IPS-NIHi7 (cell line): ENCODE results near the gene PCDHGC5.

Source experiments
- DNase-seq: peaks from one replicate; pipeline ENCODE4 v3.0.0; 2012; ENCODE audit warnings: mixed read lengths; ENCODE audit errors: extremely low spot score

PCDHGC5 gene

GRCh38 chr5:141488591-141489561 lies at the start of gene PCDHGC5:
PCDHGC5 (plus strand) TSS chr5:141489081; CDS start chr5:141489241, 160 bp downstream.
- peak; percentile 35 for DNase-seq

- peak; percentile 21 for DNase-seq
Measured at GRCh38 chr5:141439411-141440141, 49.3 kb upstream of the PCDHGC5 start.

- no peak for DNase-seq
Measured at GRCh38 chr5:141440341-141440740, 48.5 kb upstream of the PCDHGC5 start.

DNA sequence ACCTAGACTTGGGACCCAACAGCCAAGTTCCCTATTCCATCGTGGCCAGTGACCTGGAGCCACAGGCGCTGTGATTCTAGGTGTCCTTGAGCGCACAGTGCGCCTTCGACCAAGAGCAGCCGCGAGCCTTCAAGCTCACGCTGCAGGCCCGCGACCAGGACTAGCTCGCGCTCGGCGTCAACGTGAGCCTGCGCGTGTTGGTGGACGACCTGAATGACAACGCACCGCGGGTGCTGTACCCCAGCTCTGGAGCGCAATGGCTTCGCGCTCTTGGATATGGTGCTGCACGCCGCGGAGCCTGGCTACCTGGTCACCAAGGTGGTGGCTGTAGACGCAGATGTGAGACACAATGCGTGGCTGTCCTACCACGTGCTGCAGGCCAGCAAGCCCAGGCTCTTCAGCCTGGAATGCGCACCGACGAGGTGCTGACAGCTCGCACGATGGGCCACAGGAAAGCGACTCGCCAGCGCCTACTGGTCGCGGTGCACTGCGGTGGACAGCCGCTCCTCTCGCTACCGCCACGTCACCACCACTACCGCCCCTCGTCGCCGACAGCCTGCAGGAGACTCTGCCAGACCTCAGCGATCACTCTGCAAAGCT lies 47.2 kb upstream of the PCDHGC5 start:
- no peak for DNase-seq

DNA sequence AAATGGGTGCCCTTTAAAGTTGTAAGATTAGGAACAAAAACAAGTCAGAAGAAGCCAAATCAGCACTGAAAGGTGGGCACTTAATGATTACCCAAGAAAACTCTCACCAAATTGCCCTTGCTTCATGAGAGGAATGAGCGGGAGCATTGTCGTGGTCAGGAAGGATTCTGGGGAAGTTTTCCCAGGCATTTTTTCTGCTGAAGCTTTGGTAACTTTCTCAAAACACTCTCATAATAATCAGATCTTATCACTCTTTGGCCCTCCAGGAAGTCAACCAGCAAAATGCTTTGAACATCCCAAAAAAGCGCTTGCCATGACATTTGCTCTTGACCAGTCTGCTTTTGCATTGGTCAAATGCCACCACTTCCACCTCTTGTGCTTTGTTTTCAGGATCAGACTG lies 23.5 kb upstream of the PCDHGC5 start:
- DNase-seq = no peak

GRCh38 chr5:141475625-141476131 lies 13.2 kb upstream of the PCDHGC5 start, which contains the start of gene PCDHGC3:
PCDHGC3 (plus strand) TSS chr5:141475966; CDS start chr5:141476117, 151 bp downstream.
- peak; percentile 95 for DNase-seq

- DNase-seq = peak; percentile 30
Measured at GRCh38 chr5:141476132-141476911, 12.6 kb upstream of the PCDHGC5 start.

GRCh38 chr5:141477044-141477575 lies 11.8 kb upstream of the PCDHGC5 start:
- DNase-seq = no peak

DNA sequence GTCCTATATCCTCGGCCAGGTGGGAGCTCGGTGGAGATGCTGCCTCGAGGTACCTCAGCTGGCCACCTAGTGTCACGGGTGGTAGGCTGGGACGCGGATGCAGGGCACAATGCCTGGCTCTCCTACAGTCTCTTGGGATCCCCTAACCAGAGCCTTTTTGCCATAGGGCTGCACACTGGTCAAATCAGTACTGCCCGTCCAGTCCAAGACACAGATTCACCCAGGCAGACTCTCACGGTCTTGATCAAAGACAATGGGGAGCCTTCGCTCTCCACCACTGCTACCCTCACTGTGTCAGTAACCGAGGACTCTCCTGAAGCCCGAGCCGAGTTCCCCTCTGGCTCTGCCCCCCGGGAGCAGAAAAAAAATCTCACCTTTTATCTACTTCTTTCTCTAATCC lies 11.1 kb upstream of the PCDHGC5 start:
- DNase-seq = no peak

DNA sequence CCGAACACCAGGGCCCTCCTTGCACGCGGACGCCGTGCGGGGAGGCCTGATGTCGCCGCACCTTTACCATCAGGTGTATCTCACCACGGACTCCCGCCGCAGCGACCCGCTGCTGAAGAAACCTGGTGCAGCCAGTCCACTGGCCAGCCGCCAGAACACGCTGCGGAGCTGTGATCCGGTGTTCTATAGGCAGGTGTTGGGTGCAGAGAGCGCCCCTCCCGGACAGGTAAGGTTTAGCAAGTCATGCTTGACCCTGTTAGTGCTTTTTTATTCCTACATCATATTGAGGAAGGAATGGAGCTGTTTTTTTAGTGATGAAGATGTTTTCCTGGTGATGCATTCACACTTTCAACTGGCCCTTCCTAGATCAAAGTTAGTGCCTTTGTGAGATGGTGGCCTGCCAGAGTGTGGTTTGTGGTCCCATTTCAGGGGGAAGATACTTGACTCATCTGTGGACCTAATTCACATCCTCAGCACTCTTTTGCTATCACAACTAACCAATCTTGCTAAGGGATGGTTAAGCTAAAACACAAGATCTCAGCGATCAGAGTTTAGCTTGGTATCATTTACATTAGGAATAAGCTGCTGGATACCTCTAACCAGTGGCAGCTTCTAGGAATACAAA lies 10.4 kb upstream of the PCDHGC5 start:
- peak; percentile 74 for DNase-seq

GRCh38 chr5:141479776-141480175 lies 9.1 kb upstream of the PCDHGC5 start:
- DNase-seq = no peak

- DNase-seq = peak; percentile 47
Measured at GRCh38 chr5:141483902-141484301, 5.0 kb upstream of the PCDHGC5 start.

DNA sequence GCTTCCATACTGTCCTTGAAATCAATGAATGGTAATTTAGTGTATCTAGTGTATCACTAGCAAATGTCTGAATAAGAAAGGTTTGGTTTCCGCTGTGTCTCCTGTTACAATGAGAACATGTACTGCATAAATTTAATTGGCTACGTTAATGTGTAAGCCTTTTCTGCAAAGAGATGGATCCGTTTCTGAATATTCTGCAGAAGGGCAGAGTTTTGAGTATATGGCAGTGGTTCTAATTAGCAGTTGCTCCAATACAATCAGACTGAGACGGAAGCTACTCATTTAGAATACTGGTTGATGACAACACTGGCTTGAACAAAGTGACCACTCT lies 4.6 kb upstream of the PCDHGC5 start:
- no peak for DNase-seq

DNA sequence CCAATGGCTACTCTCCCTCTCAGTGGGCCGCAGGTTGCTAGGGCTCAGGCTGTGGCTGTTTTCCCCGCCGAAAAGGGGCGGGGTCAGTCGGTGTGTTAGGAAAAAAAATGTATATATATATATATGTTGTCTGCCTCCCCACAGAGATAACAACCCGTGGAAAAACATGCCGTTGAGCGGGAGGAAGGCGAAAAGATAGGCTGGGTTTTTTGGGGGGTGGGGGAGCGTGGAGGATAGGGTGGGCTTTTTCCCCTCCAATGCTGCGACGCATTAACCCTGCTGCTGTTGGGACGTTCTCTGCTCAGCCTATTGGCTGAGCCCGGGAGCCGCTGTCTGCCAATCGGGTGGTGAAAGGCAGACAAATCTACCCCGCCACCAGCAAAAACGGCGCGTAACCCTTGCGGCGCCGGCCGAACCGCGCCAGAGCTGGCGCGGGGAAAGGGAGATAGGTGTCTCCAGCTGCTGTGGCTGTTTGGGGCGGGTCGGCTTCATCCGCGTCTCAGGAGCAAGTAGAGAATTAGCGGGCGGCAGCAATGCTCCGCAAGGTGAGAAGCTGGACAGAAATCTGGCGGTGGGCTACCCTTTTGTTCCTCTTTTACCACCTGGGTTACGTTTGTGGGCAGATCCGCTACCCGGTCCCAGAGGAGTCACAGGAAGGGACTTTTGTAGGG lies 4.1 kb upstream of the PCDHGC5 start, which contains the start of gene PCDHGC4:
TSS of gene PCDHGC4 (plus strand) at position 390 of the 671 bp plus-strand sequence. CDS start at position 534, 144 bp downstream.
- DNase-seq = peak; percentile 88

DNA sequence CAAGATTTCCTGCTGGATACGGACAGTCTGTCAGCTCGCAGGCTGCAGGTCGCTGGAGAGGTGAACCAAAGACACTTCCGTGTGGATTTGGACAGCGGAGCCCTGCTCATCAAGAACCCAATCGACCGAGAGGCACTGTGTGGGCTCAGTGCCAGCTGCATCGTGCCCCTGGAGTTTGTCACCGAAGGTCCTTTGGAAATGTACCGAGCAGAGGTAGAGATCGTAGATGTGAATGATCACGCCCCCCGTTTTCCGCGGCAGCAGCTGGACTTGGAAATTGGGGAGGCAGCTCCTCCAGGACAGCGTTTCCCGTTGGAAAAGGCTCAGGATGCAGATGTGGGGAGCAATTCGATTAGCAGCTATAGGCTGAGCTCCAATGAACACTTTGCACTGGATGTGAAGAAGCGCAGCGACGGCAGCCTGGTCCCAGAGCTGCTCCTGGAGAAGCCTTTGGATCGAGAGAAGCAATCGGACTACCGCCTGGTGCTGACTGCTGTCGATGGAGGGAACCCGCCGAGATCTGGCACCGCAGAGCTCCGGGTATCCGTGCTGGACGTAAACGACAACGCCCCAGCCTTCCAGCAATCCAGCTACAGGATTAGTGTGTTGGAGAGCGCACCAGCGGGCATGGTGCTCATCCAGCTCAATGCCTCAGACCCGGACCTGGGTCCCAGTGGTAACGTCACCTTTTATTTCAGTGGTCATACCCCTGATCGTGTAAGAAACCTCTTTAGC lies 3.4 kb upstream of the PCDHGC5 start:
- no peak for DNase-seq

GRCh38 chr5:141486091-141486490 lies 2.8 kb upstream of the PCDHGC5 start:
- DNase-seq = no peak

- DNase-seq = no peak
Measured at GRCh38 chr5:141487131-141487530, 1.8 kb upstream of the PCDHGC5 start.

DNA sequence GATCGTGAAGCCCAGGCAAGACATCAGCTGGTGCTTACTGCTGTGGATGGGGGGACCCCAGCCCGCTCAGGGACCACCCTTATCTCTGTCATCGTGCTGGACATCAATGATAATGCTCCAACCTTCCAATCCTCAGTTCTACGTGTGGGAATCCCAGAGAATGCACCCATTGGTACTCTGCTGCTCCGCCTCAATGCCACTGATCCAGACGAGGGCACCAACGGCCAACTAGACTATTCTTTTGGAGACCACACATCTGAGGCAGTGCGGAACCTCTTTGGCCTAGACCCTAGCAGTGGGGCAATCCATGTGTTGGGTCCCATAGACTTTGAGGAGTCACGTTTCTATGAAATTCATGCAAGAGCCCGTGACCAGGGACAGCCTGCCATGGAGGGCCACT lies 960 bp downstream of the PCDHGC5 start:
- DNase-seq = no peak

- no peak for DNase-seq
Measured at GRCh38 chr5:141490271-141490670, 1.4 kb downstream of the PCDHGC5 start.
